Nephron progenitor cell (in vitro differentiated cells): ENCODE measurements around the gene FRMD1.

Experiments used
- DNase-seq: peaks from one replicate; pipeline ENCODE4 v3.0.0; 2021
- H3K27ac Mint-ChIP-seq: 2 replicates; pipeline ENCODE4 v1.8.0; 2021; ENCODE audit warnings: mild to moderate bottlenecking, moderate library complexity, mixed read lengths
- H3K27me3 Mint-ChIP-seq: 2 replicates; pipeline ENCODE4 v1.8.0; 2021; ENCODE audit warnings: mild to moderate bottlenecking, low read depth, mixed read lengths; ENCODE audit not compliant: poor library complexity
- H3K36me3 Mint-ChIP-seq: 2 replicates; pipeline ENCODE4 v1.8.0; 2021; ENCODE audit warnings: low read depth, mixed read lengths
- H3K4me1 Mint-ChIP-seq: 2 replicates; pipeline ENCODE4 v1.8.0; 2021; ENCODE audit warnings: mixed read lengths
- H3K4me3 Mint-ChIP-seq: 2 replicates; pipeline ENCODE4 v1.8.0; 2021; ENCODE audit warnings: mild to moderate bottlenecking, moderate library complexity, mixed read lengths
- H3K9me3 Mint-ChIP-seq: 2 replicates; pipeline ENCODE4 v1.8.0; 2021; ENCODE audit warnings: mild to moderate bottlenecking, moderate library complexity, mixed read lengths
- CTCF ChIP-seq: fragments of 200-600 bp; sonication (generic); IDR thresholded peaks from 2 replicates; pipeline ENCODE4 v1.5.0; 2021; ENCODE audit warnings: antibody characterized with exemption

Gene FRMD1

GRCh38 chr6:168090706-168091105 lies 11.7 kb upstream of the FRMD1 start:
- Mint-ChIP-seq H3K4me3 (no peak overlapping the region), H3K4me1 (peaks cover 68% of the 10 kb centered on the region), H3K27me3 (peaks cover 9% of the 10 kb centered on the region), H3K27ac (no peak overlapping the region), H3K9me3 (no peaks in the 10 kb centered on the region), H3K36me3 (no peaks in the 10 kb centered on the region)
- no peak for TF ChIP-seq CTCF
- DNase-seq = no peak

GRCh38 chr6:168090064-168090690 lies 11.2 kb upstream of the FRMD1 start:
- H3K36me3 Mint-ChIP-seq = no peaks in the 10 kb centered on the region
- no peak for DNase-seq
- H3K4me1 Mint-ChIP-seq = peaks cover 68% of the 10 kb centered on the region
- H3K9me3 Mint-ChIP-seq = no peaks in the 10 kb centered on the region
- TF ChIP-seq CTCF = no peak
- H3K4me3 Mint-ChIP-seq = no peak overlapping the region
- H3K27me3 Mint-ChIP-seq = peaks cover 9% of the 10 kb centered on the region
- H3K27ac Mint-ChIP-seq = no peak overlapping the region

- no peak for TF ChIP-seq CTCF
- Mint-ChIP-seq H3K4me3 (no peak overlapping the region), H3K4me1 (peaks cover 68% of the 10 kb centered on the region), H3K27ac (no peak overlapping the region), H3K27me3 (peaks cover 9% of the 10 kb centered on the region), H3K9me3 (no peaks in the 10 kb centered on the region), H3K36me3 (no peaks in the 10 kb centered on the region)
- DNase-seq = no peak
Observed at GRCh38 chr6:168089186-168090063, 10.4 kb upstream of the FRMD1 start.

- Mint-ChIP-seq H3K27me3 (peaks cover 13% of the 10 kb centered on the region), H3K36me3 (no peaks in the 10 kb centered on the region), H3K4me3 (peak overlapping the region; percentile 15), H3K27ac (peak overlapping the region; percentile 74), H3K9me3 (no peaks in the 10 kb centered on the region), H3K4me1 (peaks cover 73% of the 10 kb centered on the region)
- DNase-seq = peak; percentile 67
- no peak for TF ChIP-seq CTCF
Observed at GRCh38 chr6:168088161-168089053, 9.4 kb upstream of the FRMD1 start.

- no peak for TF ChIP-seq CTCF
- DNase-seq = no peak
- H3K4me1 Mint-ChIP-seq = peaks cover 73% of the 10 kb centered on the region
- peak overlapping the region; percentile 87 for H3K27ac Mint-ChIP-seq
- H3K36me3 Mint-ChIP-seq = no peaks in the 10 kb centered on the region
- no peaks in the 10 kb centered on the region for H3K9me3 Mint-ChIP-seq
- peak overlapping the region; percentile 15 for H3K4me3 Mint-ChIP-seq
- peaks cover 13% of the 10 kb centered on the region for H3K27me3 Mint-ChIP-seq
Observed at GRCh38 chr6:168087436-168088160, 8.6 kb upstream of the FRMD1 start.
